Chondrocyte (in vitro differentiated cells): ENCODE measurements around the gene PRORP. TPM values are rescaled to one million over a fixed set of nuclear protein-coding genes. Genes with fewer than 3 reads are reported as not detected.

Source experiments
- DNase-seq: peaks from one replicate; pipeline ENCODE4 v3.0.0; 2021; ENCODE audit warnings: mixed read lengths, low spot score
- H3K27ac Mint-ChIP-seq: one replicate; pipeline ENCODE4 v1.8.0; 2021; ENCODE audit warnings: mild to moderate bottlenecking, moderate library complexity, mixed read lengths; ENCODE audit not compliant: unreplicated experiment
- H3K27me3 Mint-ChIP-seq: 2 replicates; pipeline ENCODE4 v1.8.0; 2021; ENCODE audit warnings: low read depth, mixed read lengths
- H3K36me3 Mint-ChIP-seq: 2 replicates; pipeline ENCODE4 v1.8.0; 2021; ENCODE audit warnings: low read depth, mixed read lengths
- H3K4me1 Mint-ChIP-seq: 2 replicates; pipeline ENCODE4 v1.8.0; 2021; ENCODE audit warnings: low read depth, mild to moderate bottlenecking, mixed read lengths
- H3K4me3 Mint-ChIP-seq: one replicate; pipeline ENCODE4 v1.8.0; 2021; ENCODE audit warnings: mild to moderate bottlenecking, moderate library complexity, mixed read lengths; ENCODE audit not compliant: unreplicated experiment
- H3K9me3 Mint-ChIP-seq: 2 replicates; pipeline ENCODE4 v1.8.0; 2021; ENCODE audit warnings: low read depth, mixed read lengths
- CTCF ChIP-seq: fragments of 200-600 bp; sonication (generic); IDR thresholded peaks from 2 replicates; pipeline ENCODE4 v1.5.0; 2021; ENCODE audit warnings: antibody characterized with exemption, mild to moderate bottlenecking, moderate library complexity
- total RNA-seq: library from RNA; stranded (reverse); gene quantifications from 3 replicates; pipeline ENCODE4 v1.2.1, GENCODE V29; 2021

Gene PRORP
- total RNA-seq, 1 donor from 2014 or later: 31.1 TPM

- Mint-ChIP-seq H3K4me3 (peak overlapping the region; percentile 97), H3K27ac (peak overlapping the region; percentile 99), H3K4me1 (peaks cover 63% of the 10 kb centered on the region), H3K36me3 (peaks cover 13% of the 10 kb centered on the region), H3K27me3 (no peaks in the 10 kb centered on the region), H3K9me3 (no peaks in the 10 kb centered on the region)
- no peak for DNase-seq
- no peak for TF ChIP-seq CTCF
Measured at GRCh38 chr14:35123388-35123703, 994 bp downstream of the PRORP start.

- peak overlapping the region; percentile 99 for H3K27ac Mint-ChIP-seq
- H3K4me1 Mint-ChIP-seq: peaks cover 61% of the 10 kb centered on the region
Measured at GRCh38 chr14:35124127-35124526, 1.8 kb downstream of the PRORP start.

GRCh38 chr14:35133542-35134328 is 11.4 kb downstream of the PRORP start:
- Mint-ChIP-seq H3K9me3 (peaks cover 8% of the 10 kb centered on the region), H3K4me1 (no peaks in the 10 kb centered on the region), H3K27ac (no peak overlapping the region), H3K27me3 (no peaks in the 10 kb centered on the region), H3K4me3 (no peak overlapping the region), H3K36me3 (peaks cover 21% of the 10 kb centered on the region)
- TF ChIP-seq CTCF: peak; percentile 14
- DNase-seq: no peak

More at GRCh38 chr14:35124127-35124526, 1.8 kb downstream of the PRORP start:
- no peak for DNase-seq
- peaks cover 12% of the 10 kb centered on the region for H3K36me3 Mint-ChIP-seq
- H3K27me3 Mint-ChIP-seq: no peaks in the 10 kb centered on the region
- H3K4me3 Mint-ChIP-seq: peak overlapping the region; percentile 97
- no peak for TF ChIP-seq CTCF
- H3K9me3 Mint-ChIP-seq: no peaks in the 10 kb centered on the region

- H3K4me3 Mint-ChIP-seq: no peak overlapping the region
- peaks cover 21% of the 10 kb centered on the region for H3K36me3 Mint-ChIP-seq
- no peak overlapping the region for H3K27ac Mint-ChIP-seq
- H3K27me3 Mint-ChIP-seq: no peaks in the 10 kb centered on the region
- DNase-seq: no peak
- H3K9me3 Mint-ChIP-seq: peaks cover 8% of the 10 kb centered on the region
- no peak for TF ChIP-seq CTCF
- H3K4me1 Mint-ChIP-seq: no peaks in the 10 kb centered on the region
Measured at GRCh38 chr14:35134329-35135123, 12.2 kb downstream of the PRORP start.

- H3K4me1 Mint-ChIP-seq: no peaks in the 10 kb centered on the region
- no peak overlapping the region for H3K27ac Mint-ChIP-seq
- DNase-seq: no peak
- peaks cover 2% of the 10 kb centered on the region for H3K9me3 Mint-ChIP-seq
- H3K27me3 Mint-ChIP-seq: no peaks in the 10 kb centered on the region
- no peak for TF ChIP-seq CTCF
- no peak overlapping the region for H3K4me3 Mint-ChIP-seq
- peaks cover 9% of the 10 kb centered on the region for H3K36me3 Mint-ChIP-seq
Measured at GRCh38 chr14:35138585-35138984, 16.2 kb downstream of the PRORP start.
